SK-N-SH (cell line): ENCODE data around the gene CTNNA3.

Experiments
- CTCF ChIP-seq: fragments of 200-600 bp; sonication (generic); IDR thresholded peaks from 2 replicates; pipeline ENCODE4 v1.6.1; 2017; ENCODE audit warnings: antibody characterized with exemption, mild to moderate bottlenecking, moderate library complexity
- EP300 ChIP-seq, 2 experiments: IDR thresholded peaks; 2 replicates each; pipeline versions ENCODE4 v1.4.0 to v1.6.1; 2012; ENCODE audit warnings: borderline replicate concordance in 1 of 2, low read depth in 1 of 2, low read length in 1 of 2
- NFIC ChIP-seq: IDR thresholded peaks from 2 replicates; pipeline ENCODE4 v1.4.0; 2012; ENCODE audit warnings: borderline replicate concordance
- POLR2AphosphoS5 ChIP-seq: IDR thresholded peaks from 2 replicates; pipeline ENCODE4 v1.6.1; 2012; ENCODE audit warnings: low read depth, low read length
- REST ChIP-seq: IDR thresholded peaks from 2 replicates; pipeline ENCODE4 v1.6.1; 2012; ENCODE audit warnings: mild to moderate bottlenecking, low read depth, low read length, moderate library complexity
- SMC3 ChIP-seq: IDR thresholded peaks from 2 replicates; pipeline ENCODE4 v1.6.1; 2012; ENCODE audit warnings: low read depth, low read length, improper control_type of control experiment
- TAF1 ChIP-seq: IDR thresholded peaks from 2 replicates; pipeline ENCODE4 v1.6.1; 2012; ENCODE audit warnings: low read depth, mild to moderate bottlenecking, low read length, moderate library complexity, borderline replicate concordance
- TCF12 ChIP-seq: IDR thresholded peaks from 2 replicates; pipeline ENCODE4 v1.4.0; 2012
- USF2 ChIP-seq: fragments of 150-350 bp; IDR thresholded peaks from 2 replicates; pipeline ENCODE4 v1.6.1; 2017; ENCODE audit warnings: antibody characterized with exemption, low read length, low read depth, borderline replicate concordance

DNA sequence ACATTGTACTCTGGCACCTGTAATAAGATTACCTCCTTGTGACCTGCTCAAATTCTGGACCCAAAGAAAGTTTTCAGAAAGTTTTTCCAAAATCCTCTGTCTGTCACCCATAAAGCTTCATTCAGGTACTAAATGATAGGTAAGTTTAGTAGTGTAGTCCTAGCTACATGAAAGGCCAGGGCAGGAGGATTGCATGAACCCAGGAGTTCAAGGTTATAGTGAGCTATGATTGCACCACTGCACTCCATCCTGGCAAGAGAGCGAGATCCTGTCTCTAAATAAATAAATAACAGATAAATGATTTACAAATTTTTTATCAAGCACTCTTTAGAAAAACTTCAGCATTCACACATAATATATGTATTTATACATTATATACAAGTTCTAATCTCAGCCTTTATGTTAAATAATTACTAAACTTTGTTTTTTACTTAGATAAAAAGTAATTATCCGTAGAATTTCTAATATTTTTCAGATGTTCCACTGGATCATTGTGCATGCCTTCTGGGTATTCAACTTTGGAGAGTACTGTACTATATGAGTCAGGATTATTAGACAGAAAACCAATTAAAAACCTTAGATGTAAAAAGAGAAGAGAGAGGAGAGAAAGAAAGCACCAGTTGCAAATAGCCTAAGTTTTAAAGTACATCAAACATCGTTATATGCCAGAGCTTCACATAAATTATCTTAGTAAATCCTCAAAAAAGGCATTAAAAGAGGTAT lies 407.1 kb downstream of the CTNNA3 start:
- TF ChIP-seq NFIC (no peak), REST (no peak), SMC3 (no peak), TAF1 (no peak), POLR2AphosphoS5 (no peak), CTCF (no peak), USF2 (no peak), TCF12 (no peak), EP300 (IDR thresholded peaks at IDR 0.05; ENCODE audit: borderline replicate concordance in 1 of 2, low read depth in 1 of 2, low read length in 1 of 2) (no peak)
